HFF-Myc (cell line): ENCODE data around the gene PRDM16.

Experiments used
- DNase-seq: peaks from one replicate; pipeline ENCODE4 v3.0.0-alpha.2; 2011; ENCODE audit warnings: low read depth; ENCODE audit errors: extremely low read depth
- H3K4me3 ChIP-seq: replicated peaks from 2 replicates; pipeline ENCODE4 v1.5.1; 2011; ENCODE audit warnings: low read depth, mild to moderate bottlenecking, control low read depth, low read length
- CTCF ChIP-seq: IDR thresholded peaks from 2 replicates; pipeline ENCODE4 v1.5.1; 2012; ENCODE audit warnings: mild to moderate bottlenecking, low read depth, low read length, control low read depth; ENCODE audit errors: missing control alignments

The PRDM16 gene

GRCh38 chr1:3247521-3248121 lies 178.6 kb downstream of the PRDM16 start:
- no peak for DNase-seq
- H3K4me3 ChIP-seq = no peak overlapping the region
- no peak for TF ChIP-seq CTCF

- no peak for TF ChIP-seq CTCF
- no peak for DNase-seq
- H3K4me3 ChIP-seq = no peak overlapping the region
Observed at GRCh38 chr1:3248155-3249141, 179.4 kb downstream of the PRDM16 start.

GRCh38 chr1:3249231-3249630 lies 180.2 kb downstream of the PRDM16 start:
- no peak for DNase-seq
- no peak overlapping the region for H3K4me3 ChIP-seq

GRCh38 chr1:3249631-3250501 lies 180.9 kb downstream of the PRDM16 start:
- no peak overlapping the region for H3K4me3 ChIP-seq
- TF ChIP-seq CTCF = no peak
- DNase-seq = no peak

More at GRCh38 chr1:3249231-3249630, 180.2 kb downstream of the PRDM16 start:
- TF ChIP-seq CTCF = no peak

- no peak overlapping the region for H3K4me3 ChIP-seq
- DNase-seq = no peak
- TF ChIP-seq CTCF = no peak
Observed at GRCh38 chr1:3250624-3251023, 181.6 kb downstream of the PRDM16 start.

- TF ChIP-seq CTCF = no peak
- no peak overlapping the region for H3K4me3 ChIP-seq
- no peak for DNase-seq
Observed at GRCh38 chr1:3251099-3251806, 182.2 kb downstream of the PRDM16 start.
